ENCODE data around the gene KCNIP1.

GRCh38 chr5:170571875-170572852 lies 68.3 kb downstream of the KCNIP1 start:
- TF ChIP-seq CTCF (IDR thresholded peaks at IDR 0.05) (no peak), POLR2A (IDR thresholded peaks at IDR 0.05; ENCODE audit: low read length) (no peak)
